Measurements from ENCODE around the gene MAD1L1.

DNA sequence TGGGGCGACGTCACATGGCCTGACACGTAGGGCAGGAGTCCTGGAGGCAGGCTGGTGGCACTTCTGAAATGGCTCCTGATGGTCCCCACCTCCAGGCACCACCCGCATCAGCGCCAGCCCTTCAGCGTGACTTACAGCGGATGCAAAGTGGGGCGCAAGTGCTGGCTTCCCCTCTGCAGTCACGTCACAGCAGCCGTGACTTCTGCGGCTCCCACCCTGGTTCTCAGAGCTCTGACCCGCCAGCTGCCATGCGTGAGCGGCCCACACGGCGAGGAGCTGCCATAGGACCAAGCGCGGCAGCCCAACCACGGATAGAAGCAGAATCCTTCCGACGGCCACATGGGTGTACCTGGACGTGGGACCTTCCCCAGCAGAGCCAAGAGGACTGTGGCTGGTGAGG lies 403.6 kb downstream of the MAD1L1 start:
- TF ChIP-seq, protein P1, sequence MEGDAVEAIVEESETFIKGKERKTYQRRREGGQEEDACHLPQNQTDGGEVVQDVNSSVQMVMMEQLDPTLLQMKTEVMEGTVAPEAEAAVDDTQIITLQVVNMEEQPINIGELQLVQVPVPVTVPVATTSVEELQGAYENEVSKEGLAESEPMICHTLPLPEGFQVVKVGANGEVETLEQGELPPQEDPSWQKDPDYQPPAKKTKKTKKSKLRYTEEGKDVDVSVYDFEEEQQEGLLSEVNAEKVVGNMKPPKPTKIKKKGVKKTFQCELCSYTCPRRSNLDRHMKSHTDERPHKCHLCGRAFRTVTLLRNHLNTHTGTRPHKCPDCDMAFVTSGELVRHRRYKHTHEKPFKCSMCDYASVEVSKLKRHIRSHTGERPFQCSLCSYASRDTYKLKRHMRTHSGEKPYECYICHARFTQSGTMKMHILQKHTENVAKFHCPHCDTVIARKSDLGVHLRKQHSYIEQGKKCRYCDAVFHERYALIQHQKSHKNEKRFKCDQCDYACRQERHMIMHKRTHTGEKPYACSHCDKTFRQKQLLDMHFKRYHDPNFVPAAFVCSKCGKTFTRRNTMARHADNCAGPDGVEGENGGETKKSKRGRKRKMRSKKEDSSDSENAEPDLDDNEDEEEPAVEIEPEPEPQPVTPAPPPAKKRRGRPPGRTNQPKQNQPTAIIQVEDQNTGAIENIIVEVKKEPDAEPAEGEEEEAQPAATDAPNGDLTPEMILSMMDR (conservative IDR thresholded peaks at IDR 0.05) = no peak
- TF ChIP-seq EZH2 (IDR thresholded peaks at IDR 0.05; ENCODE audit: low read depth) = no peak

Measured in PC-9 (cell line).